GM18870 (cell line): ENCODE results near the gene MTCL3.
"Not testable (repeated sequence)": the region's sequence is repeated elsewhere in the genome, so short reads cannot be mapped to it uniquely, and the experiment has no call there.

Experiments used
- ATAC-seq: cut with Tn5 transposase; IDR thresholded peaks from one replicate; pipeline ENCODE4 v1.9.1; 2021; ENCODE audit warnings: moderate library complexity; ENCODE audit not compliant: unreplicated experiment

Gene MTCL3

GRCh38 chr6:127439718-127440117 is 79.4 kb downstream of the MTCL3 start:
- no peak for ATAC-seq

- ATAC-seq: no peak
Measured at GRCh38 chr6:127436578-127437110, 82.5 kb downstream of the MTCL3 start.

GRCh38 chr6:127435626-127436220 is 83.4 kb downstream of the MTCL3 start:
- ATAC-seq: no peak

GRCh38 chr6:127434651-127435050 is 84.5 kb downstream of the MTCL3 start:
- no peak for ATAC-seq

- ATAC-seq: not testable (repeated sequence)
Measured at GRCh38 chr6:127428562-127428961, 90.6 kb downstream of the MTCL3 start.

- no peak for ATAC-seq
Measured at GRCh38 chr6:127423921-127424320, 95.2 kb downstream of the MTCL3 start.
